Mucosa of descending colon (tissue), 3 donors: Measurements from ENCODE around the gene USP32. TPM values are rescaled to one million over a fixed set of nuclear protein-coding genes. Genes with fewer than 3 reads are reported as not detected.
"Not testable (repeated sequence)": the region's sequence is repeated elsewhere in the genome, so short reads cannot be mapped to it uniquely, and the experiment has no call there.

Experiments used
- ATAC-seq: fragments of 200-7000 bp; cut with Tn5 transposase; one replicate; pipeline ENCODE4 v1.9.1; 2020; ENCODE audit warnings: mild to moderate bottlenecking, moderate library complexity
- DNase-seq, 3 donors: peaks; one replicate each; pipeline ENCODE4 v3.0.0-alpha.2; 2020
- H3K36me3 ChIP-seq: fragments of 200-600 bp; one replicate; pipeline ENCODE4 v1.8.0; 2021; ENCODE audit warnings: low read depth, mild to moderate bottlenecking
- H3K4me1 ChIP-seq: fragments of 200-600 bp; one replicate; pipeline ENCODE4 v1.8.0; 2021; ENCODE audit warnings: low read depth, mild to moderate bottlenecking
- H3K4me3 ChIP-seq: fragments of 200-600 bp; one replicate; pipeline ENCODE4 v1.8.0; 2021; ENCODE audit warnings: mild to moderate bottlenecking
- H3K9me3 ChIP-seq: fragments of 200-600 bp; one replicate; pipeline ENCODE4 v1.8.0; 2021; ENCODE audit warnings: mild to moderate bottlenecking
- intact Hi-C, 2 donors: fragments of 100-400 bp; cut with DNase I in 1 of 2; cut with micrococcal nuclease in 1 of 2; formaldehyde crosslinking; loops; one replicate each; pipeline versions ENCODE4 v1.11.0 to v1.11.1; 2022; cut with DNase I, micrococcal nuclease
- total RNA-seq, 3 donors: library from RNA; stranded (reverse); fragmentation: NEBNext Ultra II Directional in 2 of 3; extraction: Animal tissue kit (Norgen Biotek cat#: 25700) in 2 of 3; gene quantifications; one replicate each; pipeline versions ENCODE4 v1.2.1 to v1.2.4, GENCODE V29; 2021 to 2023
- TF ChIP-seq, protein P1 (sequence below): fragments of 200-600 bp; IDR thresholded peaks from one replicate; pipeline ENCODE4 v1.8.0; 2022; ENCODE audit warnings: antibody characterized with exemption, mild to moderate bottlenecking
- donor health status: DM: no; HTN: no; CAD: no; lungs with moderate emphysema.
- donor health status: DM: no; HTN: no; CAD: no.
- donor health status: DM: no; HTN: yes; CAD: no.

USP32 gene
- total RNA-seq, 3 donors from 2014 or later, result 37.2 to 52.3 (median 38.5) TPM

GRCh38 chr17:60388742-60389141 lies 3.2 kb downstream of the USP32 start:
- Histone ChIP-seq H3K9me3 (no peaks in the 10 kb centered on the region), H3K4me3 (no peak overlapping the region), H3K36me3 (no peaks in the 10 kb centered on the region), H3K4me1 (peaks cover 10% of the 10 kb centered on the region)
- DNase-seq (no peak), ATAC-seq (no peak)
- intact Hi-C loops, result no loop called here
- TF ChIP-seq, protein P1, sequence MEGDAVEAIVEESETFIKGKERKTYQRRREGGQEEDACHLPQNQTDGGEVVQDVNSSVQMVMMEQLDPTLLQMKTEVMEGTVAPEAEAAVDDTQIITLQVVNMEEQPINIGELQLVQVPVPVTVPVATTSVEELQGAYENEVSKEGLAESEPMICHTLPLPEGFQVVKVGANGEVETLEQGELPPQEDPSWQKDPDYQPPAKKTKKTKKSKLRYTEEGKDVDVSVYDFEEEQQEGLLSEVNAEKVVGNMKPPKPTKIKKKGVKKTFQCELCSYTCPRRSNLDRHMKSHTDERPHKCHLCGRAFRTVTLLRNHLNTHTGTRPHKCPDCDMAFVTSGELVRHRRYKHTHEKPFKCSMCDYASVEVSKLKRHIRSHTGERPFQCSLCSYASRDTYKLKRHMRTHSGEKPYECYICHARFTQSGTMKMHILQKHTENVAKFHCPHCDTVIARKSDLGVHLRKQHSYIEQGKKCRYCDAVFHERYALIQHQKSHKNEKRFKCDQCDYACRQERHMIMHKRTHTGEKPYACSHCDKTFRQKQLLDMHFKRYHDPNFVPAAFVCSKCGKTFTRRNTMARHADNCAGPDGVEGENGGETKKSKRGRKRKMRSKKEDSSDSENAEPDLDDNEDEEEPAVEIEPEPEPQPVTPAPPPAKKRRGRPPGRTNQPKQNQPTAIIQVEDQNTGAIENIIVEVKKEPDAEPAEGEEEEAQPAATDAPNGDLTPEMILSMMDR, result no peak

DNA sequence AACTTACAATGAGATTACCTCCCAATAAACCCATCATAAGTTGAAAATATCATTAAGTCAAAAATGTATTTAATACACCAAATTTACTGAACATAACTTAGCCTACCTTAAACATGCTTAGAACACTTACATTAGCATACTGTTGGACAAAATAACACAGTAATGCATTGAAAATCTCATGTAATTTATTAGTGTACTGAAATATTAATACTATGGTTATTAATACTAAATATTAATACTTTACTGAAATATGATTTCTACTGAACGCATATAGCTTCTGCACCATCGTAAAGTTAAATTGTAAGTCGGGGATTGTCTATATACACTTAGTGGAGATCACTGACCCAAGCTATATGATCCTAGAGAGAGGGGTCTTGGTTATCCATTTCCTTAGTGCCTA lies 4.3 kb downstream of the USP32 start:
- no peak for DNase-seq
- no peak for ATAC-seq
- Histone ChIP-seq H3K36me3 (no peaks in the 10 kb centered on the region), H3K9me3 (no peaks in the 10 kb centered on the region), H3K4me1 (peaks cover 10% of the 10 kb centered on the region), H3K4me3 (no peak overlapping the region)
- intact Hi-C loops, result no loop called here
- TF ChIP-seq, protein P1, result no peak

- DNase-seq, result no peak
- intact Hi-C loops, result no loop called here
- TF ChIP-seq, protein P1, result no peak
- ATAC-seq, result no peak
- H3K4me1 ChIP-seq, result peaks cover 10% of the 10 kb centered on the region
- H3K4me3 ChIP-seq, result no peak overlapping the region
- no peaks in the 10 kb centered on the region for H3K9me3 ChIP-seq
- no peaks in the 10 kb centered on the region for H3K36me3 ChIP-seq
Observed at GRCh38 chr17:60386147-60387058, 5.5 kb downstream of the USP32 start.

DNA sequence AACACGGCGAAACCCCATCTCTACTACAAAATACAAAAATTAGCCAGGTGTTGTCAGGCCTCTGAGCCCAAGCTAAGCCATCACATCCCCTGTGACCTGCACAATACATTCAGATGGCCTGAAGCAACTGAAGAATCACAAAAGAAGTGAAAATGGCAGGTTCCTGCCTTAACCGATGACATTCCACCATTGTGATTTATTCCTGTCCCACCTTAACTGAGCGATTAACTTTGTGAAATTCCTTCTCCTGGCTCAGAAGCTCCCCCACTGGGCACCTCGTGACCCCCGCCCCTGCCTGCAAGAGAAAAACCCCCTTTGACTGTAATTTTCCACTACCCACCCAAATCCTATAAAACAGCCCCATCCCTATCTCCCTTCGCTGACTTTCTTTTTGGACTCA lies 7.0 kb downstream of the USP32 start:
- DNase-seq, H3K4me1 ChIP-seq, intact Hi-C loops, ATAC-seq, H3K9me3 ChIP-seq, H3K36me3 ChIP-seq, H3K4me3 ChIP-seq: not testable (repeated sequence)

DNA sequence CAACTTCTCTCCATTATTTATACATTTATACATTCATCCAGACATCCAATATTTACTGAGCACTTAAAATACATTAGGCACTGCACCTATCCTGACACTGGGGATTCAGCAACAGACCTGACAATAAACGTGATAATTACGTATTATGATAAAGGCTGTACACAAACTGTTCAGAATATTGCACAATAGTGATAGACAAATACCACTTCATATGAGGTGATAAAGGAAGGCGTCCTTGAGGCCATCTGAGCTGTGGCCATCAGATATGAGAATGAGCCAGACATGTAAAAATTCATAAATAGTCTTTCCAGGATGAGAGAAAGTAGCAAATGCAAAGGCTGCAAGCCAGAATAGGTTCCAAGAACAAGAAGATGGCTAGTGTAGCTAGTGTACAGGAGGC lies 8.6 kb downstream of the USP32 start:
- Histone ChIP-seq H3K36me3 (no peaks in the 10 kb centered on the region), H3K4me3 (no peak overlapping the region), H3K9me3 (no peaks in the 10 kb centered on the region), H3K4me1 (no peaks in the 10 kb centered on the region)
- intact Hi-C loops, result no loop called here
- no peak for DNase-seq
- TF ChIP-seq, protein P1, result no peak
- no peak for ATAC-seq

DNA sequence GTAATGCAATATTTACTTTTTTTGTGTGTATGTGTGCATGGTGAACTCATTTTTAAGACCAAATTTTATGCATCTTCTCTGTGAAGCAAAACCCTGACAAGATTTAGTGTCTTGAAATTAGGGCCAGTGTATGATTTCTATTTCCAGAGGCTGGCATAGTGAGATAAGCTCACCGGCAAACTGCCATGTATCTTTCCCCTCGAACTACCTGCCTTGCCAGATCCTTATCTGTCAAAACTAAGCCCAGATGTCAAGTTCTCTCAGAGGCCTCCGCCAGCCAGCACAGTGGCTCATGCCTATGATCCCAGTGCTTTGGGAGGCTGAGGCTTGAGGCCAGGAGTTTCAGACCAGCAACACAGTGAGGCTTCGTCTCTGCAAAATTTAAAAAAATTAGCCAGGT lies 10.0 kb downstream of the USP32 start:
- Histone ChIP-seq H3K9me3 (no peaks in the 10 kb centered on the region), H3K36me3 (no peaks in the 10 kb centered on the region), H3K4me3 (no peak overlapping the region), H3K4me1 (no peaks in the 10 kb centered on the region)
- ATAC-seq (no peak), DNase-seq (no peak)
- TF ChIP-seq, protein P1, result no peak
- intact Hi-C loops, result no loop called here

DNA sequence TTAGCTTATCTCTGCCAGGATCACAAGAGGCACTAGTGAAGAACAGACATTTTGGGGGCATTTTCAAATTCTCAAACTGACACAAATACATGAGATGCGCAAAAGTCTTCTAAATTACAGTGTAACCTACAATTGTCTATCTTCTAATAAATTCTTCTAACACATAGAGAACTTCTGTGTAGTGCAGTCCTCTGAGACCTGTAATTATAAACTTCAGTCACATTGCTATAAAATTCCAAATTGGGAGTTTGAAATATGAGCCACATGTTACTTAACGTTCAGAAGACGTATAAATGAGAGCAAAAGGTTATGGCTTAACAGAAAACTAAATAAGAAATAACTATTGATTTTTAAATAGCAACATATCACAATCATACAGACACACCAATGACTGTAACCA lies 12.5 kb downstream of the USP32 start:
- DNase-seq, ATAC-seq, H3K36me3 ChIP-seq, H3K4me3 ChIP-seq, intact Hi-C loops, H3K9me3 ChIP-seq, H3K4me1 ChIP-seq: not testable (repeated sequence)

GRCh38 chr17:60378187-60378586 lies 13.7 kb downstream of the USP32 start:
- H3K4me3 ChIP-seq, H3K9me3 ChIP-seq, ATAC-seq, H3K36me3 ChIP-seq, intact Hi-C loops, DNase-seq, H3K4me1 ChIP-seq: not testable (repeated sequence)
